SK-N-SH treated with all-trans-retinoic acid at 6 μM for 48 hours (cell line): ENCODE measurements around the gene SMAP1.

Source experiments
- ATAC-seq: fragments of 200-7000 bp; cut with Tn5 transposase; 3 replicates; pipeline ENCODE4 v1.9.1; 2020; ENCODE audit warnings: mild to moderate bottlenecking, moderate library complexity
- ARNTL ChIP-seq: fragments of 450-650 bp; formaldehyde crosslinking; IDR thresholded peaks from 2 replicates; pipeline ENCODE4 v1.5.0; 2020; ENCODE audit warnings: low read depth, mild to moderate bottlenecking, moderate library complexity, borderline replicate concordance
- BACH2 ChIP-seq: fragments of 250-450 bp; sonication (Bioruptor Pico); IDR thresholded peaks from 2 replicates; pipeline ENCODE4 v1.9.0; 2021; ENCODE audit warnings: mild to moderate bottlenecking, borderline replicate concordance
- CREB5 ChIP-seq: fragments of 250-450 bp; sonication (Bioruptor Pico); IDR thresholded peaks from 2 replicates; pipeline ENCODE4 v1.5.1; 2020; ENCODE audit warnings: low read depth, mild to moderate bottlenecking, moderate library complexity
- CSDC2 ChIP-seq: fragments of 250-450 bp; sonication (Bioruptor Pico); IDR thresholded peaks from 2 replicates; pipeline ENCODE4 v1.5.0; 2020; ENCODE audit warnings: mild to moderate bottlenecking, moderate library complexity
- CSRNP3 ChIP-seq: fragments of 250-450 bp; sonication (Bioruptor Pico); IDR thresholded peaks from 2 replicates; pipeline ENCODE4 v1.5.1; 2021; ENCODE audit warnings: mild to moderate bottlenecking, moderate library complexity
- GLIS3 ChIP-seq: fragments of 250-450 bp; sonication (Bioruptor Pico); IDR thresholded peaks from 2 replicates; pipeline ENCODE4 v1.5.0; 2020; ENCODE audit warnings: mild to moderate bottlenecking, moderate library complexity
- ISL1 ChIP-seq: fragments of 250-450 bp; sonication (Bioruptor Pico); IDR thresholded peaks from 2 replicates; pipeline ENCODE4 v2.1.2; 2022; ENCODE audit warnings: mild to moderate bottlenecking, moderate library complexity
- OSR1 ChIP-seq: fragments of 250-450 bp; sonication (Bioruptor Pico); IDR thresholded peaks from 2 replicates; pipeline ENCODE4 v1.8.0; 2022; ENCODE audit warnings: moderate library complexity, mild to moderate bottlenecking, inconsistent platforms
- PATZ1 ChIP-seq: fragments of 250-450 bp; sonication (Bioruptor Pico); IDR thresholded peaks from 2 replicates; pipeline ENCODE4 v1.8.0; 2020; ENCODE audit warnings: mild to moderate bottlenecking, moderate library complexity, borderline replicate concordance
- POU6F1 ChIP-seq: fragments of 250-450 bp; sonication (Bioruptor Pico); IDR thresholded peaks from 2 replicates; pipeline ENCODE4 v1.8.0; 2021; ENCODE audit warnings: low read depth, mild to moderate bottlenecking, moderate library complexity, borderline replicate concordance
- PPARA ChIP-seq: fragments of 250-450 bp; sonication (Bioruptor Pico); IDR thresholded peaks from 2 replicates; pipeline ENCODE4 v1.5.0; 2020; ENCODE audit warnings: mild to moderate bottlenecking, borderline replicate concordance
- SNAI2 ChIP-seq: fragments of 250-450 bp; sonication (Bioruptor Pico); IDR thresholded peaks from 2 replicates; pipeline ENCODE4 v1.5.0; 2020; ENCODE audit warnings: mild to moderate bottlenecking, moderate library complexity
- TCF4 ChIP-seq: fragments of 250-450 bp; sonication (Bioruptor Pico); IDR thresholded peaks from 2 replicates; pipeline ENCODE4 v1.8.0; 2021; ENCODE audit warnings: mild to moderate bottlenecking, moderate library complexity, borderline replicate concordance
- TSHZ2 ChIP-seq: fragments of 250-450 bp; sonication (Bioruptor Pico); IDR thresholded peaks from 2 replicates; pipeline ENCODE4 v1.5.0; 2020; ENCODE audit warnings: mild to moderate bottlenecking, moderate library complexity
- ZC3H10 ChIP-seq: fragments of 250-450 bp; sonication (Bioruptor Pico); IDR thresholded peaks from 2 replicates; pipeline ENCODE4 v1.5.1; 2021; ENCODE audit warnings: mild to moderate bottlenecking, moderate library complexity
- ZFP3 ChIP-seq: fragments of 250-450 bp; sonication (Bioruptor Pico); IDR thresholded peaks from 2 replicates; pipeline ENCODE4 v1.5.0; 2020; ENCODE audit warnings: mild to moderate bottlenecking, moderate library complexity
- ZFP30 ChIP-seq: fragments of 450-650 bp; formaldehyde crosslinking; IDR thresholded peaks from 2 replicates; pipeline ENCODE4 v1.5.0; 2022; ENCODE audit warnings: mild to moderate bottlenecking, moderate library complexity
- ZNF565 ChIP-seq: fragments of 450-650 bp; formaldehyde crosslinking; conservative IDR thresholded peaks from 2 replicates; pipeline ENCODE4 v1.5.0; 2020; ENCODE audit warnings: low read depth, mild to moderate bottlenecking, moderate library complexity
- ZNF8 ChIP-seq: fragments of 450-650 bp; formaldehyde crosslinking; IDR thresholded peaks from 2 replicates; pipeline ENCODE4 v1.5.0; 2020; ENCODE audit warnings: mild to moderate bottlenecking, moderate library complexity

SMAP1 gene

GRCh38 chr6:70823651-70824050 is 156.0 kb downstream of the SMAP1 start:
- no peak for ATAC-seq

GRCh38 chr6:70831427-70831826 is 163.7 kb downstream of the SMAP1 start:
- no peak for ATAC-seq
- TF ChIP-seq ZNF8 (CRISPR knock-in tag), result peak; percentile 71
- TF ChIP-seq ISL1 (CRISPR knock-in tag), result no peak

More at GRCh38 chr6:70823651-70824050, 156.0 kb downstream of the SMAP1 start:
- TF ChIP-seq ZNF565 (CRISPR knock-in tag), result no peak
- TF ChIP-seq TSHZ2, result no peak
- no peak for TF ChIP-seq SNAI2
- no peak for TF ChIP-seq ISL1 (CRISPR knock-in tag)
- no peak for TF ChIP-seq ZC3H10
- TF ChIP-seq CSDC2, result no peak
- no peak for TF ChIP-seq ZFP3 (CRISPR knock-in tag)
- TF ChIP-seq PATZ1 (CRISPR knock-in tag), result no peak
- no peak for TF ChIP-seq GLIS3 (CRISPR knock-in tag)
- TF ChIP-seq OSR1 (CRISPR knock-in tag), result no peak
- no peak for TF ChIP-seq ZFP30 (CRISPR knock-in tag)

- no peak for ATAC-seq
- no peak for TF ChIP-seq GLIS3 (CRISPR knock-in tag)
- TF ChIP-seq ZNF8 (CRISPR knock-in tag), result no peak
- no peak for TF ChIP-seq TSHZ2
Measured at GRCh38 chr6:70834520-70834919, 166.8 kb downstream of the SMAP1 start.

- ATAC-seq, result no peak
- TF ChIP-seq ZNF8 (CRISPR knock-in tag), result no peak
- TF ChIP-seq TSHZ2, result no peak
- no peak for TF ChIP-seq PPARA
- no peak for TF ChIP-seq ARNTL (CRISPR knock-in tag)
- no peak for TF ChIP-seq BACH2 (CRISPR knock-in tag)
- no peak for TF ChIP-seq ISL1 (CRISPR knock-in tag)
- no peak for TF ChIP-seq TCF4 (CRISPR knock-in tag)
- TF ChIP-seq POU6F1 (CRISPR knock-in tag), result no peak
- TF ChIP-seq OSR1 (CRISPR knock-in tag), result no peak
- TF ChIP-seq CSRNP3 (CRISPR knock-in tag), result no peak
- TF ChIP-seq PATZ1 (CRISPR knock-in tag), result no peak
- no peak for TF ChIP-seq CREB5 (CRISPR knock-in tag)
Measured at GRCh38 chr6:70838907-70839285, 171.2 kb downstream of the SMAP1 start.
